ENCODE results near the gene MMS19.
"Not testable (repeated sequence)": the region's sequence is repeated elsewhere in the genome, so short reads cannot be mapped to it uniquely, and the experiment has no call there.

The MMS19 gene

DNA sequence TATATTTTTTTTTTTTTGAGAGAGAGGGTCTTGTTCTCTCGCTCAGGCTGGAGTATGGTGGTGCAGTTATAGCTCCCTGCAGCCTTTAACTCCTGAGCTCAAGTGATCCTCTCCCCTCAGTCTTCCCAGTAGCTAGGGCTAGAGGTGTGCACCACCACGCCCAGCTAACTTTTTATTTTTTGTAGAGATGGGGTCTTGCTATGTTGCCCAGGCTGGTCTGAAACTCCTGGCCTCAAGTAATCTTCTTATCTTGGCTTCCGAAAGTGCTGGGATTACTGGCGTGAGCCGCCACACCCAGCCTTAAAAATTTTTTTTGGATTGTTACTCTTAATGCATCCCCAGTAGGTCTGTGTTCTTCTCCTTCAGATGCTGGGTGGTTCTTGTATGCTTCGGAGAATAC, 4.7 kb upstream of the MMS19 start:
- no peak for DNase-seq (ENCODE audit: low read depth, low spot score)

DNA sequence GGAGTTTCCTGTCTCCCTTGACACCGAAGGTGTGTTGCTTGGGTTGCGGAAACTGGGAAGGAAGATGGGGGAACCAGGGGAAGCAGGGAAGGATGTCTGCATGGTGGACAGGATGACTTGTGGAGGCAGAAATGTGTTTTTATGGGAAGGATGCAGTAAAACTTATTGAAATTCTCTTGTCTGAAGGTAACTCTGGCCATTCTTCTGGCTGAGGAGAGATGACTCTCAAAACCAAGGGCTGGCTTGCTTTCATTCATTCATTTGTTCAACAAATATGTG, 2.0 kb upstream of the MMS19 start:
- DNase-seq (ENCODE audit: low read depth, low spot score): no peak

DNA sequence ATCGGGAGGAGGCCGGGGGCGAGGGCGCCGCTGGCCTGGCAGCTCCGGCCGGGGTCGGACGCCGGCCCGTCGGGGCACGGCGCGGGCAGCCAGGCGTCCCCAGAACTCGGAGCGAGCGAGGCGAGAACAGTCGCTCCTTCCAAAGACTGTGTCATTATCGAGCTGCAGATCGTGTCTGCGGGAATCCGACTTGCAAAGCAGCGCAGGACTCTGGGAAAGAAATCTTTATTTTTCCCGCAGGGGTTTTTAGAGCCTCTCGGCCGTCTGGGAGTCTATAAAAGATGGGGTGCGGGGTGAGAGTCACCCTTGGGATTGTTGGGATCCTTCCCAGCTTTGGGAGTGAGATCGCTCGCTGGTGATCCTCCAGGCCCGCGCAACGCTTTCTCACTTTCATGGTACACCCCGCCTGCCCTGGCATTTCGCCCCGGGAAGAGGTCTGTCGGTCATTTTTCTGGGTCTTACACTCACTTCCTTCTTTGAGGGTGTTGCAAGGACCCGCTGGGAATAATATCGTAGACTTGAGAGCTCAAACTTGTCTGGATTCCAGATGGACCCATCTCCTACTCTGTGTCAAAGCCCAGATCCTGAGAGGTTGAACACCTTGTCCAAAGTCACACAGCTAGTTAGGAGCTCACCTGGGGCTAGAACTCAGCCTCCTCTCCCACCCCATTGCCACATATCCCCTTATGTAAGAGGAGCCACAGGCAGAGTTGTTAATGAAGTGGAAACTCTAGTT, 1.5 kb upstream of the MMS19 start:
- no peak for DNase-seq (ENCODE audit: low read depth, low spot score)

DNA sequence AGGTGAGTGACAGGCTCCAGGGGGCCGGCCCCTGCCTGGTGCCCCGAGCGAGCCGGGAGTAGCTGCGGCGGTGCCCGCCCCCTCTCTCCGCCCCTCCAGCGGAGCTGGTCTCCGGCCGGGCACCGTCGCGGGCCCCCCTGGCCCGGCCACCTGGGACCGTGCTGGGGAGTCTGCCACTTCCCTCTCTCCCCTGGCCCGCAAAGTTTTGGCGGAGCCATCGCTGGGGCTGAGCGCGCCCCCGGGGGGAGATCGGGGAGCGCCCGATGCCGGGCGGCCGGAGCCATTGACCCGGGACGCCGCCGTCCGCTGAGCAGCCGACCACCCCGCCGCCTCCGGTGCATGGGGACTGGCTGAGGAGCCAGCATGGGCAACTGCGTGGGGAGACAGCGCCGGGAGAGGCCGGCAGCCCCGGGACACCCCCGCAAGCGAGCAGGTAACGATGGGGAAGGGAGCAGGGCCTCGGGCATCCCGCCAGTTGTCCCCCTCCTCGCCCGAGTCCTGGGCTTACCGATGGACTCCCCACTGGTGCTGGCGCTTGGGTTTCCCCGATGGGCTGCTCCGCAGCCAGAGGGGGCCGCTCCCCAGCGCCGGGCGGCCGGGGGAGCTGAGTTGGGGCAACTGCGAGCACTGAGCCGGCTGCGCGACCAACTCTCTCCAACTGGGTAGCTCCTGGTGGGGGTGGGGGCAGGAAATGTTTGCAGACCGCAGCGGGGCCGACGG, 779 bp upstream of the MMS19 start, which contains the start of gene UBTD1:
TSS of gene UBTD1 (plus strand) at position 84 of the 720 bp plus-strand sequence. CDS start at position 364, 280 bp downstream.
- DNase-seq (ENCODE audit: low read depth, low spot score): no peak

DNA sequence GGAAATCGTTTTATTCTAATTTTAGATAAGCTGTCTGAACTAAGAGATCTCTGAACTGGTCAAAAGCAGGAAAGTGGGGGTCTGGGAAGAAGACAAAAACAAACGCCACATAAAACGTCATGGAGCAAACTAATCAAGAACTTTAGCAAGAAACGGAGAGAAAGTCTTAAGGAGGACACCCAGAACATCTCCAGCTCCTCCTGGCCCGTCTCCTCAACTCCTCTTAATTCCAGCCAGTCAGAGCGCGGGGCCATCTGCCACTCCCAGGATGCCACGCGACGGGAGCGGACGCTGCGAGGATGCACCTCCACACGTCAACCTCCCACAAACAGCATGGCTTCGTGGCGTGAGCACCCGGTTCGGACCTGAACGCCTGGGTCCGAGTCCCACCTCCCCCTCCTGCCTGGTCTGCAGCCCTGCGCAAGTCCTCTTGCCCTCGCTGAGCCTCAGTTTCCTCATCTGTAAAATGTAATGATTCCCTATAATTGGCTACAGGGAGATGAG, 598 bp downstream of the MMS19 start:
- no peak for DNase-seq (ENCODE audit: low read depth, low spot score)

DNA sequence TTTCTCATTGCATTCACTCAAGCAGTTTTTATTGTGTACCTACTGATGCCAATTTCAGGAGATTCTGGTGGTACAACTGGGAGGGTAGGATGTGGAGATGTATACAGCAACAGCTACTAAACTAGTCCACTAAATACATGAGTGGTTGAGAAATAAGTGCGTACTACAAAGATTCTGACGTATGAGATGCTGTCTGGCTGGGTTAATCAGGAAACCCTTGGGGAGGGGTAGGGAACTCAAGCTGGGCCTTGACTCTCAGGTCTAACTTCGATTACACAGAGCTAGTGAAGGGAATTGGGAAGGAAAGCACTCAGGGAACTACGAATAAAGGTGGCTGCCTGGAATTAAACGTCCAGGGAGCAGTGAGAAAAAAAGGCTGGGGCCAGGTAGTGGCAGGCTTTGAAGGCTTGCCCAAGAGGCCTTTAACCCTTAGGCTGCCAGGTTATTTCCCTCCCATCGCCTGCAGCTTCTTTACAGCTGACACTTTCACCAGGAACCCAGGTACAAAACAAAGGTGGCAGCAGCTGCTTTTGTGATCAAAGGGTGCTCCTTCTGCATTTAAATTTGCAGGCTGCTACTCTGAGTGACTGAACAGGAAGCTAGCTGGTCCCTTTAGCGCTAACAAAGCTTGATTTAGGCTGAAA, 3.2 kb downstream of the MMS19 start:
- no peak for DNase-seq (ENCODE audit: low read depth, low spot score)

DNA sequence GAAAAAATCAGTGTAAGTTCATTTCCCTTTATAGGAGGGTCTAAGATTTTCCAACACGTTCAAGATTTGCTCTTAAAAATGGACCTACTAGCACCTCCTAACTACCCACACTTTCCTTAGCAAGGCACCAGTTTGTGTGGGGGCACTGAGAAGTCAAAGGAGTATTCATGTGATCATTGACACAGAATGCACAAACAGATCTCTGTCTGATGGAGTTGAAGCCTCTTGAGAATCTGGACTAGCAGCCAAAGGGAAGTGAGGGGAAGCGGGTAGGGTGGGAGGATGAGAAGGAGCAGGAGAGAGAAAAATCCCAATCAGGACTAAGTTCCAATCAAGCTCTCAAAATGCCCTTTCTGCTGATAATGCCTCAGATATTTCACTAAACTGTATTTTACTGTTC, 4.1 kb downstream of the MMS19 start:
- DNase-seq (ENCODE audit: low read depth, low spot score): no peak

DNA sequence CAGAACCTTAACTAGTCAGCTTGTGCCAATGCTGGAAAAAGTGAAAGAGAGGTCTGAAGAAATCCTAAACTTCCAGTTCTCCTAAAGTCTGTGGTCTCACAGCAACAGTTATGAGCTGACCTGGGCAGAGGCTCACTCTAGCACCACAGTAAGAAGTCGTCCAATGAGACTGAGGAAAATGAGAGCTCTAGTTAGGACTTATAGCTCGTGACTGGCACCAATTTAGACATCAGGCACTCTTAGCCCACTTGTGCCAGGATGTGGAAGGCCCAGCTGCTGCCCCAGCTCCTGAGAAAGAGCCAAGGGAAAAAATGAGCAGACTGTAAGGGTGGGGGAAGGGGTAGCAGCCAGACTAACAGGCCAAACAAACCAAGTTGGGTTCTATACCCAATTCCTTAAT, 7.6 kb downstream of the MMS19 start:
- DNase-seq (ENCODE audit: low read depth, low spot score): no peak

DNA sequence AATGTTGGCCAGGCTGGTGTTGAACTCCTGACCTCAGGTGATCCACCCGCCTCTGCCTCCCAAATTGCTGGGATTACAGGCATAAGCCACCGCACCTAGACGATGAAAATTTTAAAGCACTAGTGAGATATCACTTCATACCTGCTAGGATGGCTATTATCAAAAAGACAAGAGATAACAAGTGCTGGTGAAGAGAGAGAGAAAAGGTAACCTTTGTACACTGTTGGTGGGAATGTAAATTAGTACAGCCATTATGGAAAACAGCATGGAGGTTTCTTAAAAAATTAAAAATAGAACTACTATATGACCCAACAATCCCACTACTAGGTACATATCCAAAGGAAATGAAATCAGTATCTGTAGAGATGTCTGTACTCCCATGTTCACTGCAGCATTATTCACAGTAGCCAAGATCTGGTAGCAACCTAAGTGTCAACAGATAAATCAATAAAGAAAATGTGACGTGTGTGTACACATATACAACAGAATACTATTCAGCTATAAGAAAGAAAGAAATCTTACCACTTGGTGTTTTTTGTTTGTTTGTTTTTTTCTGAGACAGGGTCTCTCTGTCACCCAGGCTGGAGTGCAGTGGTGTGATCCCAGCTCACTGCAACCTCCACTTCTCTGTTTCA, 12.5 kb downstream of the MMS19 start:
- DNase-seq (ENCODE audit: low read depth, low spot score): no peak

DNA sequence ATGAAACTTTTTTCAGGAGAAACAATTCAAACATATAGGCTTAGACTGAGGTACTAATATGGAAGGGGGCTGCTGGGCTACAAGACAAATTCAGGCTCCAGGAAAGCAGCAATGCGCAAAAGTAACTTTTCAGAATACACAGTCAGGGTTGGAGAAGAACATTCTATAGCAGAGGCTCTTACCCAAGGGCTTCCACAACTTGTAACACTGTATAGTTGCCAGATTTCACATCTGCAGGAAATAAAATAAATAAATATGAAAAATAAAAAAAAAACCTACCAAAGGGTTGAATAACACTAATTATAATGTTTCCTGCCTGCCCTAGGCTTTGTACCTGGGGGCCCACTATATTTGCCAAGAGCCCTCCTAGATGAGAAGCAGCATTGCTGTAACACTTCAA, 14.3 kb downstream of the MMS19 start:
- DNase-seq (ENCODE audit: low read depth, low spot score): no peak

DNA sequence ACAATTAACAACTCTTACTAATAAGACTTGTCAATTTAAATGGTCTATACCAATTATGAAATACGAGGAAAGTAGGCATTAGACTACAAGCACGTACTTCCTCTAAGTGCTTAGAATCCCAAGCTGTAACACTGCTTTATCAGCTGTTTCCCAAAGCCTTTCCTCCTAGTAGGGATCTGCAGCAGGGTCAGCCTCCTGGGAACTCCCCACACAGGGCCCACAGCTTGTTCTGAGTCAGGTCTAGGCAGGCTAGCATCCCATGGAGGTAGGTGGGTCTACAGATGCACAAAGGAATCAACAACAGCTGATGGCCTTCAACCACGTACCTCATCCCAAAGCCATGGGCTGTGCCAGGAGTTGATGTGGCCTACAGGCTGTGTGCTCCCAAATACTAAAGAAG, 14.7 kb downstream of the MMS19 start:
- no peak for DNase-seq (ENCODE audit: low read depth, low spot score)

DNA sequence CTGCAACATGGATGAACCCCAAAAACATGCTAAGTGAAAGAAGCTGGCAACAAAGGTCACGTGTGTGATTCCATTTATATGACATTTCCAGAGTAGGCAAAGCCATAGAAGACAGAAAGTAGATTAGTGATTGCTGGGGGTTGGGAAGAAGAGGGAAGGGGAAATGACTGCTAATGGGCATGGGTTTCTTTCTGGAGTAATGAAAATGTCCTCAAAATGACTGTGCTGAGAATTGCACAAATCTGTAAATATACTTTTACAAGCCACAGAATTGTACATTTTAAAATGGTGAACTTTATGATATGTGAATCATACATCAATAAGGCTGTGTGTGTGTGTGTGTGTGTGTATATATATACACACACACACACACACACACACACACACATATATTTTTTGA, 15.8 kb downstream of the MMS19 start:
- no peak for DNase-seq (ENCODE audit: low read depth, low spot score)

DNA sequence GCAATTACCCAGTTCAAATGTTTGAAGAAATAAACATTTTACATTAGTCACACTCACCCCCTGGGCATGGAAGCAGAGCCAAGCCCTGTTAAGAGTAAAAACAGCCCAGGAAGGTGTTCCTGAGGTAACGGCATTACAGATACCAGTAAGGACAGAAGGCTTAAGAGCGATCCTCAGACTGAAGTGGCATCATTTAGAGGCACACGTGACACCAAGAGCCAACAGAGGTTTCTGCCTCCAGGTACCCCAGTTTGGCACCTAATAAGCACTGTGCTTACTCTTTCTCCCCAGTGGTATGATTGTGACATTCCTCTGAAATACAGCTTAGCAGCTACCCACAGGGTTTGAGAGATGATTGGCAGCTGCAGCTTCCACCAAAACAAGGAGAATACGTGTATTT, 17.2 kb downstream of the MMS19 start:
- no peak for DNase-seq (ENCODE audit: low read depth, low spot score)

DNA sequence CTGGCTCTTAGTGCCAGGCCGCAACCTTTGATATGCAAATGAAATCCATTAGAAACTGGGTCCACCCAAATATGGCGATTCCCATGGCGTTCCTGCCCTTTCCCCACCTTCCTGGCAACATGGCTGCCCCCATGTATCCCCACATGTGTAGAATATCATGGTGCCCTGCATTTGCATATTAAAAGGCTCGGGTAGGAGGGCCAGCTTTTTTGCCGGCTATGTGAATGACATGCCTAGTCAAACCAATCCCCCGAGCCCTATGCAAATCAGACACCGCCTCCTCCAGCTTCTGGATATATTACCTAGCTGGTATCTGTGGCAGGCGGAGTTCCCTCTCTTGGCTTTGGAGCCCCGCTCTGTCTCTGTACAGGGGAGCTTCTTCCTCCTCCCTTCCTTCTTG, 18.3 kb downstream of the MMS19 start:
- DNase-seq (ENCODE audit: low read depth, low spot score): no peak

DNA sequence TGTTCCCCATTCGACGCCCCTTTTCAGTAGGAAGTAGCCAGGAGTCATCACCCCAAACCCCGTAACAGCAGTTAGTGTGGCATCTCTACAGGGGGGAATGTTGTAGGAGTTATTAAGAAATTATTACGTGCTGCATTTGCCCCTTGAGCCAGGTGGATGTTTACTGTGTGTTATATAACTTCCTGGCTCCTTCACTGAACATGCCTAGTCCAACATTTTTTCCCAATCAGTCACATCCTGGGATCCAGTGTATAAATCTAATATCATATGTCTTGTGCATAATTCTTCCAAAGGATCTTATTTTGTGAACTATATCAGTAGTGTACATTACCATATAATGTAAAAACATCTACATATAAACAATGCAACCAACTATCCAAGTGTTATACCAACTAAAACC, 18.8 kb downstream of the MMS19 start:
- not testable (repeated sequence) for DNase-seq (ENCODE audit: low read depth, low spot score)

DNA sequence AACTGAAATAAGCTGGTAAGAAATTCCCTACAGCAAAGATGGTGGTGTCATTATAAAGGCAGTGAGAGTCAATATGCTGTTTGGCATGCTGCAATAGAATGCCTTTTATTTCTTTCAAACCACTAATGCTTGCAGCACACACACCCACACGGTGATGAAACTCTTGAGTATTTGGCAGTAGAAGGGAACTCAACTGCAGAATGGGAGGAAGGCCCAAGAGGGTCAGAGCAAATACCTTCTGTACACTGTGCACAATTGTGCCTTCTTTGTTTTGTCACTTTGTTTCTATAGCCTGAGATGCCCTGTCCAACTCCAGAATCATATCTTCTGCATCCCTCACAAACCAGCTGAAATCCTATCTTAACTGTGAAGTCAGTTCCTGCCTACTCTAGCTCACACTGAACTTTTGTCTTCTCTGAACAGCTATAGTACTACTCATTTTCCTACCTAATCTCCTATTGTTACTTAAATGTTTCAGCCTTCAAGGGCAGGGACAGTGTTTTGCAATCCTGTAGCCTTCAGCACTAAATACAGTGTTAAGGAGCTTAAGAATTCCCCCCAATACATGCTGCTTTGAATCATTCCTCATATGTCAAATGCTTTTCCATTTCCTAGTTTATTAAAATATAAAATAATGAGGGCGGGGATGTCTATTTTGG, 22.2 kb downstream of the MMS19 start:
- DNase-seq (ENCODE audit: low read depth, low spot score): no peak

DNA sequence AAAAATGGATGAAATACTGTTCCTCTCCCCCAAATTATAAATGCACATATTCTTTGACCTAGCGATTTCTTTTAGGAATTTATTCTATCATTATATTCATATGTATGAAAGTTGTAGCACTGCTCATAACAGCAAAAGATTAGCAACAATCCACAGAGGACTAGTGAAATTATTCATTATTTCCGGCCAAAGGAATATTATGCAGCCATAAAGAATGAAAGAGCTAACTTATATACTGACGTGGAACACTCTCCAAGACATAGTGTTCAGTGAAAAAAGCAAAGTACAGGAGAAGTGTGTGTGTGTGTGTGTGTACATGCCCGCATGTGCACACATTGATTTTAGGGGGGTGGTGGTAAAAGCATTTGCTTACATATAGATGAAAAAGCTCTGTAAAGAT, 23.3 kb downstream of the MMS19 start:
- no peak for DNase-seq (ENCODE audit: low read depth, low spot score)

DNA sequence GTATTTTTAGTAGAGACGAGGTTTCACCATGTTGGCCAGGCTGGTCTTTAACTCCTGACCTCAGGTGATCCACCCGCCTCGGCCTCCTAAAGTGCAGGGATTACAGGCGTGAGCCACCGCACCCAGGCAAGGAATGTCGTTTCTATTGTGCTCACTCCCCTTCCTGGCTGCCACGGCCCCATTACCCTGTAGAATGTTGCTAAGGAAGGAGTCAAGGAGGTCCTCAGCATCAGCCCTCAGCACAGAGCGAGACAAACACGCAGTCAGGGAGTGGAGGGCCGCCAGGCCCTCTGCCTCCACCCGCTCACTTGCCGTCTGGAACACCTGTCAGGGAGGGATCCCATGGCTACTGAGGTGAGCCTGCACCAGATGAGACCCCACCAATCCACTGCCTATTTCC, 29.4 kb downstream of the MMS19 start:
- not testable (repeated sequence) for DNase-seq (ENCODE audit: low read depth, low spot score)

DNA sequence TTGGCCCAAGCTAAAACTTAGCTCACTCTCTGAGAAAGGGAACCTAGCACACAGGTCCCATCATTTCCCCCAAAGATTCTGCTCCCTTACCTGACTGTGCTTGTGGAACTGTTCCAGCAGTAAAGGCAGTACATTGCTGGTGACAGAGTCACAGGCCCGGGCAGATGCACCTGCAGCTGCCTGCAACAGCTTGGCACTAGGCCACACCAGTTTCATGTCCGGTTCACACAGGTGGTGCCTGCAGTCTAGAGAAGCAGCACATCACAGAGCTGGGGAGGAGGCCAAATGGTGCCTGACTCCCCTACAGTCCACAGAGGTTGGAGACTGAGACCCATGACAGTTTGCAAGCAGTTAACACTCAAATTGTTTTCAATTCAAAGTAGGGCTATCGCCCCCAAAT, 30.1 kb downstream of the MMS19 start:
- DNase-seq (ENCODE audit: low read depth, low spot score): no peak

DNA sequence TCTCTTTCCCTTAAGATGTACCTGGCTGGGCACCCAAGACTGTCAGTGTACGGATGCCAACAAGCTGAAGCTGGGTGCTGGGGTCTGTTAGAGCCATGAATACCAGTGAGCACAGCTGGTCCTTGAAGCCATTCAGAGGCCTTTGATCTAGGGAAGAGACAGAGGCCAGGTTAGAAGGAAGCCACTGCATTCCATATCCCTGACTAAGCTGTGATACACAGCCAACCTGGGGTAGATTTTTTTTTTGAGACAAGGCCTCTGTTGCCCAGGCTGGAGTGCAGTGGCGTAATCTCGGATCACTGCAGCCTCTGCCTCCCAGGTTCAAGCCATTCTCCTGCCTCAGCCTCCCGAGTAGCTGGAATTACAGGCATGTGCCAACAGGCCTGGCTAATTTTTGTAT, 31.5 kb downstream of the MMS19 start:
- DNase-seq (ENCODE audit: low read depth, low spot score): no peak

DNA sequence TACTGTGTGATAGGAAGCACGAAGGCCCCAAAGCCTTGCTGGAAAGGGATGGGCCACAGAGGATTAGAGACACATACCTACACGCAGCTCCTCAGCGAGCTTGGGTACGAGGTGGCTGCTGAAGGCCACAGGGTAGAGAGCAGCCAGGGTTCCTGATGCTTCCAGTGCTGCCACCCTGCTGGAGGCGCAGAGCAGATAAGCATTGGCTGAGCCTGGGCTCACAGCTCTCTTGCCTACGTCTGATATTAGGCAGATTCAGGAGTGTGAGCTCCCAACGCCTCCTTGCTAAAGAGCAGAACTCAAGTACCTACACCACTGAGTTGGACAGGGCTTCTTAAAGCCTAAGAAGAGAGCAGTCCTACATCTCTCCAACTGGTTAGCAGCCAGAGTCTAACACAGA, 32.2 kb downstream of the MMS19 start:
- DNase-seq (ENCODE audit: low read depth, low spot score): no peak

DNA sequence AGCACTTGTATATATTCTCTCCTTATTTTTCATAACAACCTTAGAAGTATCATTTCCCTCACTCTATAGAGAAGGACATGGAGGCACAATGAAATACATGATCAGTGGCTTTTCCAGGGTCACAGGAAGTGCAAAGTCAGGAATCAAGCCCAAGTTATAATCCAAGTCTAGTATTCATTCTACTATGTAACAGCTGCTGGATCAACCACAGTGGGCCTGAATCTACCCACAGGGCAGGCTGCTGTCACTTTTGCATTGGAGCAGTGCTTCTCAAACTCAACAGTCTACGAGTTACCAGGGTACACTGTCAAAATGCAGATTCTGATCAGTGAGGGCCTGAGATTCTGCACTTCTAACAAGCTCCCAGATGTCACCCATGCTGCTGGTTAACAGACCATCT, 34.0 kb downstream of the MMS19 start:
- DNase-seq (ENCODE audit: low read depth, low spot score): no peak

Data from brain pericyte (primary cell).